Small intestine (tissue), 7 donors: ENCODE data around the gene PORCN. TPM values are rescaled to one million over a fixed set of nuclear protein-coding genes. Genes with fewer than 3 reads are reported as not detected.

Source experiments
- DNase-seq, 2 donors: peaks; one replicate each; pipeline versions ENCODE4 v3.0.0 to v3.0.0-alpha.2; 2013
- FAIRE-seq: peaks from 2 replicates; lab custom pipeline; 2012; peaks lifted over from hg19 to GRCh38; lab: Jason Lieb, UNC
- H3K27ac ChIP-seq, 3 donors: one replicate each; pipeline ENCODE4 v1.5.1; 2013; ENCODE audit warnings: low read length in 2 of 3, mild to moderate bottlenecking in 2 of 3, control low read depth in 1 of 3, inconsistent platforms in 1 of 3, low read depth in 1 of 3, moderate library complexity in 1 of 3
- H3K27me3 ChIP-seq, 3 donors: one replicate each; pipeline ENCODE4 v1.6.1; 2013; ENCODE audit warnings: low read length in 3 of 3, inconsistent platforms in 1 of 3; ENCODE audit not compliant: control insufficient read depth in 3 of 3, insufficient read depth in 3 of 3
- H3K36me3 ChIP-seq, 3 donors: one replicate each; pipeline ENCODE4 v1.6.1; 2013; ENCODE audit warnings: low read length in 3 of 3, inconsistent platforms in 1 of 3, low read depth in 1 of 3, mild to moderate bottlenecking in 1 of 3, moderate library complexity in 1 of 3; ENCODE audit not compliant: control insufficient read depth in 3 of 3, insufficient read depth in 2 of 3
- H3K4me1 ChIP-seq, 3 donors: one replicate each; pipeline ENCODE4 v1.6.1; 2013; ENCODE audit warnings: low read length in 2 of 3, inconsistent platforms in 1 of 3, low read depth in 1 of 3, mild to moderate bottlenecking in 1 of 3, moderate library complexity in 1 of 3; ENCODE audit not compliant: control insufficient read depth in 3 of 3, insufficient read depth in 2 of 3
- H3K4me3 ChIP-seq, 3 donors: one replicate each; pipeline ENCODE4 v1.5.1; 2013; ENCODE audit warnings: low read length in 3 of 3, control low read depth in 1 of 3, inconsistent platforms in 1 of 3, low read depth in 1 of 3, mild to moderate bottlenecking in 1 of 3, moderate library complexity in 1 of 3
- H3K9me3 ChIP-seq, 2 donors: one replicate each; pipeline ENCODE4 v1.6.1; 2013; ENCODE audit warnings: low read depth in 1 of 2, low read length in 1 of 2; ENCODE audit not compliant: control insufficient read depth in 2 of 2, insufficient read depth in 1 of 2
- WGBS, 3 donors: extraction: QIAGEN DNeasy Blood & Tissue Kit; methylation state at CpG; one replicate each; pipeline ENCODE4 v1.1.7; 2013; 5-methylcytosine and 5-hydroxymethylcytosine counted together
- polyA plus RNA-seq, 4 donors: library from polyadenylated mRNA; stranded (reverse) in 3 of 4; unstranded in 1 of 4; fragments of 200-250 nt in 3 of 4; fragments of 120-200 nt in 1 of 4; gene quantifications; one replicate each; pipeline versions ENCODE4 v1.2.1 to v1.2.3, GENCODE V29; 2013
- donor health status: healthy with polysubstance abuse.
- donor health status: control.
- donor health status: control.
- donor health status: Bipolar disorder and iron deficiency.
- donor health status: healthy.

Gene PORCN
- polyA plus RNA-seq, 4 donors, result 2.0 to 6.4 (median 2.5) TPM

GRCh38 chrX:48530736-48531135 lies 21.9 kb downstream of the PORCN start:
- Histone ChIP-seq H3K27ac (peak overlapping the region in 1 of 3 donors; percentile 83), H3K36me3 (peaks cover 0 to 30% (median 4%) of the 10 kb centered on the region in 3 donors), H3K4me3 (no peak overlapping the region), H3K4me1 (no peaks in the 10 kb centered on the region), H3K27me3 (no peaks in the 10 kb centered on the region), H3K9me3 (no peaks in the 10 kb centered on the region)
- FAIRE-seq, result no peak
- no peak for DNase-seq
- WGBS, 3 donors, result 80 to 94% (median 81%) methylated on average over 2 to 3 of the region's 3 CpGs

GRCh38 chrX:48531358-48531959 lies 22.7 kb downstream of the PORCN start:
- Histone ChIP-seq H3K4me1 (no peaks in the 10 kb centered on the region), H3K4me3 (no peak overlapping the region), H3K27me3 (no peaks in the 10 kb centered on the region), H3K9me3 (no peaks in the 10 kb centered on the region), H3K27ac (peak overlapping the region; percentile 38 to 83 (median 55)), H3K36me3 (peaks cover 0 to 25% (median 4%) of the 10 kb centered on the region in 3 donors)
- peak; percentile 45 to 71 for DNase-seq
- no peak for FAIRE-seq
- 57 to 63% (median 60%) methylated on average over 5 of the region's 5 CpGs for WGBS, 3 donors

- no peaks in the 10 kb centered on the region for H3K9me3 ChIP-seq
- no peak for FAIRE-seq
- no peak overlapping the region for H3K4me3 ChIP-seq
- 71 to 92% (median 75%) methylated on average over 1 of the region's 1 CpG for WGBS, 3 donors
- H3K36me3 ChIP-seq, result peaks cover 0 to 20% (median under 1%) of the 10 kb centered on the region in 3 donors
- no peaks in the 10 kb centered on the region for H3K27me3 ChIP-seq
- H3K4me1 ChIP-seq, result no peaks in the 10 kb centered on the region
- peak overlapping the region in 1 of 3 donors; percentile 55 for H3K27ac ChIP-seq
- no peak for DNase-seq
Measured at GRCh38 chrX:48532161-48532560, 23.4 kb downstream of the PORCN start.

GRCh38 chrX:48533165-48533564 lies 24.4 kb downstream of the PORCN start:
- Histone ChIP-seq H3K4me3 (no peak overlapping the region), H3K4me1 (no peaks in the 10 kb centered on the region), H3K27me3 (no peaks in the 10 kb centered on the region), H3K9me3 (no peaks in the 10 kb centered on the region), H3K36me3 (peaks cover 0 to 12% (median 0%) of the 10 kb centered on the region in 3 donors), H3K27ac (no peak overlapping the region)
- 88 to 100% (median 93%) methylated on average over 3 of the region's 3 CpGs for WGBS, 3 donors
- DNase-seq (no peak), FAIRE-seq (no peak)

- WGBS, 3 donors, result 64 to 79% (median 78%) methylated on average over 18 to 23 of the region's 23 CpGs
Measured at GRCh38 chrX:48538641-48539344, 30.0 kb downstream of the PORCN start.

GRCh38 chrX:48539345-48540027 lies 30.7 kb downstream of the PORCN start, which contains the start of gene TBC1D25:
TSS of gene TBC1D25 (plus strand) at chrX:48539714. CDS start at chrX:48539798, 84 bp downstream.
- Histone ChIP-seq H3K27me3 (no peaks in the 10 kb centered on the region), H3K27ac (peak within 1 kb of the TSS; percentile 46 to 87 (median 82)), H3K4me1 (peaks cover 0 to 3% (median 3%) of the 10 kb centered on the region in 3 donors), H3K4me3 (peak within 1 kb of the TSS; percentile 31 to 76 (median 47)), H3K36me3 (peaks cover 0 to 9% (median 0%) of the 10 kb centered on the region in 3 donors), H3K9me3 (no peaks in the 10 kb centered on the region)
- DNase-seq (peak; percentile 96 to 97), FAIRE-seq (no peak)
- 0 to 30% (median 11%) methylated on average over 25 to 59 of the region's 59 CpGs for WGBS, 3 donors

More at GRCh38 chrX:48538641-48539344, 30.0 kb downstream of the PORCN start:
- H3K27ac ChIP-seq, result peak overlapping the region; percentile 32 to 87 (median 82)
- peaks cover 0 to 3% (median 3%) of the 10 kb centered on the region in 3 donors for H3K4me1 ChIP-seq
- H3K9me3 ChIP-seq, result no peaks in the 10 kb centered on the region
- DNase-seq (no peak), FAIRE-seq (no peak)
- no peaks in the 10 kb centered on the region for H3K27me3 ChIP-seq
- peaks cover 0 to 9% (median 0%) of the 10 kb centered on the region in 3 donors for H3K36me3 ChIP-seq
- H3K4me3 ChIP-seq, result peak overlapping the region in 1 of 3 donors; percentile 27

GRCh38 chrX:48540028-48540375 lies 31.2 kb downstream of the PORCN start:
- H3K4me1 ChIP-seq, result peaks cover 0 to 3% (median 3%) of the 10 kb centered on the region in 3 donors
- DNase-seq, result no peak
- no peak for FAIRE-seq
- H3K9me3 ChIP-seq, result no peaks in the 10 kb centered on the region
- no peaks in the 10 kb centered on the region for H3K27me3 ChIP-seq
- peak overlapping the region; percentile 46 to 87 (median 82) for H3K27ac ChIP-seq
- peaks cover 0 to 13% (median 0%) of the 10 kb centered on the region in 3 donors for H3K36me3 ChIP-seq
- 5 to 44% (median 19%) methylated on average over 6 to 12 of the region's 12 CpGs for WGBS, 3 donors
- peak overlapping the region; percentile 31 to 76 (median 47) for H3K4me3 ChIP-seq

- H3K4me1 ChIP-seq, result peaks cover 0 to 3% (median 3%) of the 10 kb centered on the region in 3 donors
- peak overlapping the region in 1 of 3 donors; percentile 87 for H3K27ac ChIP-seq
- no peaks in the 10 kb centered on the region for H3K9me3 ChIP-seq
- 78 to 87% (median 83%) methylated on average over 7 of the region's 7 CpGs for WGBS, 3 donors
- DNase-seq (peak in 1 of 2 donors; percentile 4), FAIRE-seq (no peak)
- H3K27me3 ChIP-seq, result no peaks in the 10 kb centered on the region
- peaks cover 0 to 13% (median 0%) of the 10 kb centered on the region in 3 donors for H3K36me3 ChIP-seq
- H3K4me3 ChIP-seq, result peak overlapping the region in 2 of 3 donors; percentile 47 to 76
Measured at GRCh38 chrX:48540480-48540879, 31.7 kb downstream of the PORCN start.
